NCI-H69 (cell line): Measurements from ENCODE around the gene KIF3C.
A peak's percentile ranks its signal among the peaks of the same experiment; 100 is the strongest.

ENCODE experiments used
- DNase-seq: peaks from one replicate; lab custom pipeline; 2025; lab: John Stamatoyannopoulos, UW

KIF3C gene

DNA sequence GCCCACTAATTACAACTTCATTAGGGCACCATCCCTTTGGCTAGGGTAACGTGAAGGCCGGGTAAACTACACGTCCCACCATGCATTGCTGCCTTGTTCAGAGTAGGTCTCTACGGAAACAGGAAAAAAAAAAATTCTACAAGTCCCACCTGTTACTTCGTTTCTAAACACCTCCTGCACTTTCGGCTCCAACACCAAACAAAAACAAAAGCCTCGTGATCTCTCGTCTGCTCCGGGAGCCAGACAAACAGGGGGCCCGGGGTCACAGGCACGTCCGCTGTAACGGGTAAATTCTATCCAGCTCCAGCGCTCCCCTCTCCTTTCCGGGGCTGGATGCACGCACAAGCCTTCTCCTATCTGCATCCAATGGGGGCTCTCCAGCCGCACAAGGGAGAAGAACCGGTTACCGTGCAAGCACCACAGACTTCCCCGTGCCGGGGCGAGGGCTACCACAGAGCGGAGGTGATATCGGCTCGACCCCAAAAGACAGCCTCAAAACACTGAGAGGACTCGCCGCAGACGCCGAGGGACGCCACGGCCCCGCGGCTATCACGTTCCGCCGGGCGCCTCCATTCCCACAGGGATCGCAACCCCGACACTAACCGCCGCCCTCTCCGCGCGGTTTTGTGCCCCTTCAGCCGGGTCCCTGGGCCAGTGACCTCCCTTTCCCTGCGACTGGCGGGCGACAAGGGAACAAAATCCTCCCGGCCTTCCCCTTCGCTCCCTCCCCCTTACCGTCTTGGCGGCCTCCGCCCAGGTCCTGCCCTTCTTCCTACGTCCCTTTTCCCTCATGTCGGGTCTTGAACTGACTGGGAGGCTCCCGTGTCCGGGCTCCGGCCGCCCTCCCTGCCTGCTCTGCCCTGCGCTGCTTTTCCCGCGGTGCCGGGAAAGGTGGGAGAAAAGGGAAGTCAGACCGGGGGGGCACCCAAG, 104.6 kb downstream of the KIF3C start:
- DNase-seq, result peak; percentile 66
